Upper lobe of right lung (tissue), 1 donor: Measurements from ENCODE around the gene MEGF6. TPM values are rescaled to one million over a fixed set of nuclear protein-coding genes. Genes with fewer than 3 reads are reported as not detected.

Experiments
- ATAC-seq: fragments of 200-7000 bp; cut with Tn5 transposase; one replicate; pipeline ENCODE4 v1.9.1; 2020; ENCODE audit warnings: mild to moderate bottlenecking, moderate library complexity
- DNase-seq: peaks from one replicate; pipeline ENCODE4 v3.0.0-alpha.2; 2020
- H3K27ac ChIP-seq: fragments of 200-600 bp; one replicate; pipeline ENCODE4 v1.8.0; 2022
- H3K27me3 ChIP-seq: fragments of 200-600 bp; one replicate; pipeline ENCODE4 v1.8.0; 2022; ENCODE audit warnings: mild to moderate bottlenecking
- H3K36me3 ChIP-seq: fragments of 200-600 bp; one replicate; pipeline ENCODE4 v1.8.0; 2022
- H3K4me1 ChIP-seq: fragments of 200-600 bp; one replicate; pipeline ENCODE4 v1.8.0; 2022
- H3K4me3 ChIP-seq: fragments of 200-600 bp; one replicate; pipeline ENCODE4 v1.8.0; 2022; ENCODE audit warnings: mild to moderate bottlenecking
- H3K9me3 ChIP-seq: fragments of 200-600 bp; one replicate; pipeline ENCODE4 v1.8.0; 2022
- intact Hi-C: fragments of 100-400 bp; cut with DNase I; formaldehyde crosslinking; loops from one replicate; pipeline ENCODE4 v1.11.0; 2022
- total RNA-seq: library from RNA; stranded (reverse); fragmentation: NEBNext Ultra II Directional; extraction: Animal tissue kit (Norgen Biotek cat#: 25700); gene quantifications from one replicate; pipeline ENCODE4 v1.2.1, GENCODE V29; 2021
- TF ChIP-seq, protein P1 (sequence below): fragments of 200-600 bp; IDR thresholded peaks from one replicate; pipeline ENCODE4 v1.8.0; 2022; ENCODE audit warnings: antibody characterized with exemption
- donor health status: DM: no; HTN: yes; CAD: no; lungs with severe emphysema.

The MEGF6 gene
- total RNA-seq, 1 donor from 2014 or later = 96.6 TPM

DNA sequence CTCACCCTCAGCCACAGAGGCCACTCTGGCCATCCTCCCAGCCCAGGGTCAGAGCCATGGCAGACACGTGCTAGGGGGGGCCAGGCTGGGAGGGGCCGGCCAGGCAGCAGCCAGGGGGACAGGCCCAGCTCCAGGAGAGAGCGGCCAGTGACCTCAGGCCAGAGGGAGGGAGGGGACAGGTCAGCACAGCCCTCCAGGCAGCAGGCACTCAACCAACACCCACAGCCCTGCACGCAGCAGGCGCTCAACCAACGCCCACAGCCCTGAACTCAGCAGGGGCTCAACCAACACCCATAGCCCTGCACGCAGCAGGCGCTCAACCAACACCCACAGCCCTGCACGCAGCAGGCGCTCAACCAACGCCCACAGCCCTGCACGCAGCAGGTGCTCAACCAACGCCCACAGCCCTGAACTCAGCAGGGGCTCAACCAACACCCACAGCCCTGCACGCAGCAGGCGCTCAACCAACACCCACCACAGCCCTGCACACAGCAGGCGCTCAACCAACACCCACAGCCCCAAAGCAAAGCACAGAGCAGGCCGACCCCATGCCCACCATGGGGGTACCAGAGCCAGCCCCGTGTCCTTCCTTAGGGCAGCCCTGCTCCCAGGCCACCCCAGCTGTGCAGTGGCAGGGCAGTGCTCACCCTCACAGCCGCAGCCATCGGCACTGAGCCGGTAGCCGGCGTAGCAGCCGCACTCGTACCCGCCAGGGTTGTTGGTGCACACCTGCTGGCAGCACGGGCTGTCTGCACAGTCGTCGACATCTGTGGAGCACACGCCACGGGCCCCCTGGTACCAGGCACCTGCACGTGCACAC is 101.0 kb downstream of the MEGF6 start:
- intact Hi-C loops = no loop called here
- no peaks in the 10 kb centered on the region for H3K9me3 ChIP-seq
- H3K36me3 ChIP-seq = peaks cover 19% of the 10 kb centered on the region
- no peak overlapping the region for H3K4me3 ChIP-seq
- no peaks in the 10 kb centered on the region for H3K27me3 ChIP-seq
- ATAC-seq (no peak), DNase-seq (no peak)
- no peak overlapping the region for H3K27ac ChIP-seq
- TF ChIP-seq, protein P1, sequence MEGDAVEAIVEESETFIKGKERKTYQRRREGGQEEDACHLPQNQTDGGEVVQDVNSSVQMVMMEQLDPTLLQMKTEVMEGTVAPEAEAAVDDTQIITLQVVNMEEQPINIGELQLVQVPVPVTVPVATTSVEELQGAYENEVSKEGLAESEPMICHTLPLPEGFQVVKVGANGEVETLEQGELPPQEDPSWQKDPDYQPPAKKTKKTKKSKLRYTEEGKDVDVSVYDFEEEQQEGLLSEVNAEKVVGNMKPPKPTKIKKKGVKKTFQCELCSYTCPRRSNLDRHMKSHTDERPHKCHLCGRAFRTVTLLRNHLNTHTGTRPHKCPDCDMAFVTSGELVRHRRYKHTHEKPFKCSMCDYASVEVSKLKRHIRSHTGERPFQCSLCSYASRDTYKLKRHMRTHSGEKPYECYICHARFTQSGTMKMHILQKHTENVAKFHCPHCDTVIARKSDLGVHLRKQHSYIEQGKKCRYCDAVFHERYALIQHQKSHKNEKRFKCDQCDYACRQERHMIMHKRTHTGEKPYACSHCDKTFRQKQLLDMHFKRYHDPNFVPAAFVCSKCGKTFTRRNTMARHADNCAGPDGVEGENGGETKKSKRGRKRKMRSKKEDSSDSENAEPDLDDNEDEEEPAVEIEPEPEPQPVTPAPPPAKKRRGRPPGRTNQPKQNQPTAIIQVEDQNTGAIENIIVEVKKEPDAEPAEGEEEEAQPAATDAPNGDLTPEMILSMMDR = no peak
- no peaks in the 10 kb centered on the region for H3K4me1 ChIP-seq

DNA sequence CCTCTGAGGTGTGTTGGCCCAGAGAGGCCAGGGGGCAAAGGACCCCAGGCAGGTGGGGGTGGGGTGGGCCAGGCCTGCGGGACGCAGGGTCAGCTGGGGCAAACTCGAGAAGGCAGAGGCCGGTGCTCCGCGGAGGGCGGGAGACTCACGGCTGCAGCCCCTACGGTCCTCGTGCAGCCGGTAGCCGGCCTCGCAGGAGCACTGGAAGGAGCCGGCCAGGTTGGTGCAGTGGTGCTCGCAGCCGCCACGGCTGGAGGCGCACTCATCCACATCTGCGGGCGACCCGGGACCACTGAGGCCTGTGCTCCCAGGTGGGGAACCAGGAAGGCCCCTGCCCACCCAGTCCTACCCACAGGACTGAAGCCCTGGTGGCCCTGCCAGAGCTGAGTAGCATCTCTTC is 101.6 kb downstream of the MEGF6 start:
- intact Hi-C loops = no loop called here

DNA sequence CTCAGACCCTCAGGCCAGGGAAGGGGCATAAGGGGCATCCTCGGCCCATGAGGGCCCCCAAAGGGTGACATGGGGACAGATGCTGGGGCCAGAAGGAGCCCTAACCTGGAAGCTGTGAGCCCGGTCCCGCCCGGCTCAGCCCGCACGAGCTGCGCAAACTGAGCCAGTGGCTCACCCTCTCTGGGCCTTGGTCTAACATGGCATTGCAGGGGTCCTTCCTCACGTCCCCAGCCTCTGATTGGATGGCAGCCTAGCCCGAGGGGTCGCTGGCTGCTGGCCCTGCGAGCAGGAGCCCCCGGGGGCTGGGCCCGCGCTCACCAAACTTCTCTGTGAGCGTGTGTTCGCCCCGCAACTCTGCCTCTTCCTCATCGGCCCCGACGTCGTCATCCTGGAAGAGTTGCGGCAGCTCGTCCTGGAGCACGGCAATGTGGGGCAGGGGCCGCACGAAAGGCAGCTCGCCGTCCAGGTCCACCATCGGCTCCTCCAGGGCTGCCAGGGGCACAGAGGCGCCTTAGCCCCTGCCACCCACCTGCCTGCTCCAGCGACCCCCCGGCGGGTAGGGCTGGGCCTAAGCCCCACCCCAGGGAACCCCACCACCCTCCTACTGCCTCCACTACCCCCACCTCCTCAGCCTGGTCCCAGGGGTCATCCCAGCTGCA is 102.4 kb downstream of the MEGF6 start:
- no peak for ATAC-seq
- Histone ChIP-seq H3K27me3 (no peaks in the 10 kb centered on the region), H3K4me3 (no peak overlapping the region), H3K27ac (no peak overlapping the region), H3K36me3 (peaks cover 19% of the 10 kb centered on the region), H3K9me3 (no peaks in the 10 kb centered on the region), H3K4me1 (peaks cover 10% of the 10 kb centered on the region)
- TF ChIP-seq, protein P1 = no peak
- intact Hi-C loops = no loop called here
- no peak for DNase-seq

More for the DNA sequence above, 101.6 kb downstream of the MEGF6 start:
- TF ChIP-seq, protein P1 = no peak
- H3K4me1 ChIP-seq = peaks cover 6% of the 10 kb centered on the region
- H3K27ac ChIP-seq = no peak overlapping the region
- H3K4me3 ChIP-seq = no peak overlapping the region
- H3K36me3 ChIP-seq = peaks cover 19% of the 10 kb centered on the region
- no peaks in the 10 kb centered on the region for H3K9me3 ChIP-seq
- DNase-seq (no peak), ATAC-seq (no peak)
- no peaks in the 10 kb centered on the region for H3K27me3 ChIP-seq

DNA sequence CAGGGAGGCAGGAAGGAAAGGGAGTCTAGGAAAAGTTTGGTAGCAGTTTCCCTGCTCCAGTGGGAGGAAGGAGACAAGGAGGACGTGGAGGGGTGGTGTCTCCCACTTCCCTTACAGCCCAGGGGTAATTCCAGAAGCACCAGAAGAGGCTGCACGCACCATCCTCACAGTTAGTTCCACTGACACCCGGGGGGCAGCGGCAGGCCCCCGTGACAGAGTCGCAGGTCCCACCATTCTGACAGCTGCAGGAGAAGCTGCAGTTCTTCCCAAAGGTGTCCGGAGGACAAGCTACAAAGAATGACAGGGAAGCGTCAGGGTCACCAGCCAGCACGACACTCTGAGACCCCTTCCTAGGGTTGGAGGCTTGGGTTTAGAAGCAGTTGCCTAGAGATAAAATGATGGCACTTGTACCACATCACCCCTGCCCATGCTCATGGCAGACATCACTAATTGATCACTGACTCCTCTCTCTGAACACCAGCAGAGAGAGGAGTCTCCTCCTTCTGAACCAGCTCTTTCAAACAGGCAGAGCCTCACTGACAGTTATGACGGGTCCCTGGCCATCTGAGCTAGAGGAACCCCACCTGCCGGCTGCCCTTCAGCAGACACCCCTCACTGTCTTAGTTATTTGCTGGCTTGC is 103.6 kb downstream of the MEGF6 start:
- intact Hi-C loops = no loop called here
- DNase-seq = no peak

DNA sequence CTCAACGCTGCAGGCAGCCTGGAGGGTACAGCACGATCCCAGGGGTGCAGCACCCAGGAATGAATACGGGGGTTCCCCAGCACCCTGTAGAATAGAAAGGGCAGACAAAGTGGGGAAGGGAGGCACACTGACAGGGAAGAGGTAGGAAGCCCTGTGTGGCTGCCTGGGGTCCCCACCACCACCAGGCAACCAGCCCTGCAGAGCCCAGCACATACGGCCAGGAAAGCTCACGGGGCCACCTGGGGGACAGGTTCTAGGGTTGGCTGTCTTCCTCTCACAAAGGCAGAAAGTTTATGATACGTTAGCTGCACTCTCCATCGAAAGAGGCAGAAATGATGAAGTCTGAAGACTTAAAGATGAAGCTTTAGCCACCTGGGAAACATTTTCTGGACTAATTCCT is 104.4 kb downstream of the MEGF6 start:
- DNase-seq (no peak), ATAC-seq (no peak)
- Histone ChIP-seq H3K4me1 (peaks cover 10% of the 10 kb centered on the region), H3K36me3 (peaks cover 19% of the 10 kb centered on the region), H3K9me3 (no peaks in the 10 kb centered on the region), H3K27me3 (no peaks in the 10 kb centered on the region), H3K27ac (no peak overlapping the region), H3K4me3 (no peak overlapping the region)
- intact Hi-C loops = no loop called here
- TF ChIP-seq, protein P1 = no peak

More for the DNA sequence above, 103.6 kb downstream of the MEGF6 start:
- Histone ChIP-seq H3K27me3 (no peaks in the 10 kb centered on the region), H3K27ac (no peak overlapping the region), H3K4me1 (peaks cover 10% of the 10 kb centered on the region), H3K9me3 (no peaks in the 10 kb centered on the region), H3K4me3 (no peak overlapping the region), H3K36me3 (peaks cover 19% of the 10 kb centered on the region)
- TF ChIP-seq, protein P1 = no peak
- ATAC-seq = no peak
